Fibroblast of lung (primary cell): ENCODE data around the gene KLHDC7B.
A peak's percentile ranks its signal among the peaks of the same experiment; 100 is the strongest.

Source experiments
- CTCF ChIP-seq, 2 donors: IDR thresholded peaks in 1 of 2; conservative IDR thresholded peaks in 1 of 2; 1 replicate in 1 of 2; 2 replicates in 1 of 2; pipeline ENCODE4 v1.5.1; 2011 to 2012; ENCODE audit warnings: low read length in 2 of 2, control low read depth in 1 of 2, inconsistent platforms in 1 of 2, low read depth in 1 of 2, mild to moderate bottlenecking in 1 of 2
- EZH2 ChIP-seq: IDR thresholded peaks from 2 replicates; pipeline ENCODE4 v1.5.1; 2012; ENCODE audit warnings: low read length, control low read depth, mild to moderate bottlenecking; ENCODE audit errors: missing control alignments

- TF ChIP-seq EZH2 (peak; percentile 26), CTCF (conservative IDR thresholded peaks at IDR 0.05 in 1 of 2, IDR thresholded peaks at IDR 0.05 in 1 of 2; ENCODE audit: low read depth in 1 of 2, low read length in 2 of 2) (peak; percentile 61 to 64)
Observed at GRCh38 chr22:50562523-50563412, 17.1 kb downstream of the KLHDC7B start, which contains the start of gene SYCE3.
